SH-SY5Y (cell line): ENCODE results near the gene CRISP2.

ENCODE experiments used
- GATA2 ChIP-seq: IDR thresholded peaks from 2 replicates; pipeline ENCODE4 v1.6.1; 2011; ENCODE audit warnings: mild to moderate bottlenecking, low read depth, low read length
- GATA3 ChIP-seq: IDR thresholded peaks from 2 replicates; pipeline ENCODE4 v1.6.1; 2011; ENCODE audit warnings: low read depth, mild to moderate bottlenecking, low read length, moderate library complexity

DNA sequence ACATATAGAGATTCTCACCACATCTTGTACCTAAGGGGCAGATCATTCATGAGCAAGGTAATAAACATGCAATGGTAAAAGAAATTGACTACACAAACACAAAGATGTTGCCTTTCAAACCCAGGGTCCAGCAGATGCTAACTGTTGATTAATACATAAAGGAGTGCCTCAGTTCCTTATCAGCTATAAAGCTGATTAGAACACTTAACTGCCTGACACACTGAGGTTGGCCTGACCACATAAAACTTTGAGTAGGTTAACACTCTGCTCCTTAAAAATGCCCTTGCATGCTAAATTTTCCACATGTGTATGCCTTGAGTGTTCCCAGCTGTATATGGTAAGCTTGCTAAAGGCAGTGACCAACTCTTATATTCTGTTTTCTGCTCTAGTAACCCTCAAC lies 14.9 kb downstream of the CRISP2 start:
- TF ChIP-seq GATA2 = no peak
- TF ChIP-seq GATA3 = no peak
